Measurements from ENCODE around the gene CELA3B. TPM values are rescaled to one million over a fixed set of nuclear protein-coding genes. Genes with fewer than 3 reads are reported as not detected.
A peak's percentile ranks its signal among the peaks of the same experiment; 100 is the strongest.

Gene CELA3B
- total and polyA plus RNA-seq, 2 of the 13 experiments (the other 11 are each of a cell fraction or from before 2014, with no cell fraction given), result 0.34 TPM; not detected in 1

GRCh38 chr1:21931171-21932093 lies 45.4 kb upstream of the CELA3B start (continued):
- peak; percentile 15; the same call in 1 of the 2 replicates for TF ChIP-seq KAT8 (CRISPR knock-in tag; IDR thresholded peaks at IDR 0.05)
- TF ChIP-seq ZNF570 (CRISPR knock-in tag; IDR thresholded peaks at IDR 0.05; ENCODE audit: borderline replicate concordance), result no peak
- no peak for TF ChIP-seq ZNF576 (CRISPR knock-in tag; IDR thresholded peaks at IDR 0.05)
- TF ChIP-seq ZNF652 (CRISPR knock-in tag; IDR thresholded peaks at IDR 0.05; ENCODE audit: borderline replicate concordance, low read depth), result no peak
- TF ChIP-seq CTCF (CRISPR knock-in tag; IDR thresholded peaks at IDR 0.05), result peak; percentile 19; the same call in 1 of the 2 replicates
- TF ChIP-seq MIXL1 (CRISPR knock-in tag; IDR thresholded peaks at IDR 0.05), result no peak
- peak; percentile 80 for TF ChIP-seq HIC2 (CRISPR knock-in tag; IDR thresholded peaks at IDR 0.05; ENCODE audit: low read depth)
- no peak for TF ChIP-seq KAT2B (IDR thresholded peaks at IDR 0.05; ENCODE audit: borderline replicate concordance, low read depth, low read length)
- TF ChIP-seq HNF1A (IDR thresholded peaks at IDR 0.05; ENCODE audit: low read depth), result no peak; the same call in 1 of the 2 replicates
- TF ChIP-seq HNF1A (CRISPR knock-in tag; IDR thresholded peaks at IDR 0.05; ENCODE audit: borderline replicate concordance), result peak; percentile 74; the same call in 1 of the 2 replicates
- peak; percentile 65 for TF ChIP-seq IRF2 (CRISPR knock-in tag; IDR thresholded peaks at IDR 0.05)
- no peak for TF ChIP-seq PRMT3 (CRISPR knock-in tag; IDR thresholded peaks at IDR 0.05; ENCODE audit: borderline replicate concordance, low read depth)
- TF ChIP-seq ZMYM3 (CRISPR knock-in tag; IDR thresholded peaks at IDR 0.05), result no peak; the same call in 1 of the 2 replicates
- no peak for TF ChIP-seq ISX (CRISPR knock-in tag; conservative IDR thresholded peaks at IDR 0.05)
- no peak for TF ChIP-seq ZBTB21 (CRISPR knock-in tag; IDR thresholded peaks at IDR 0.05)
- no peak for TF ChIP-seq ATRX (CRISPR knock-in tag; IDR thresholded peaks at IDR 0.05; ENCODE audit: borderline replicate concordance)
- TF ChIP-seq DNMT3B (CRISPR knock-in tag; conservative IDR thresholded peaks at IDR 0.05), result 0 out of 2 replicates have a peak, but pooled peaks have one; percentile 23
- TF ChIP-seq IRF9 (CRISPR knock-in tag; IDR thresholded peaks at IDR 0.05; ENCODE audit: borderline replicate concordance), result no peak
- no peak for TF ChIP-seq ZNF567 (CRISPR knock-in tag; IDR thresholded peaks at IDR 0.05; ENCODE audit: borderline replicate concordance)
- TF ChIP-seq RXRB (CRISPR knock-in tag; IDR thresholded peaks at IDR 0.05; ENCODE audit: borderline replicate concordance), result peak; percentile 74; the same call in 1 of the 2 replicates

Data from HepG2 (cell line).